GM19238 (cell line): ENCODE measurements around the gene NUDT14.

ENCODE experiments used
- DNase-seq: peaks from one replicate; pipeline ENCODE4 v3.0.0; 2011; ENCODE audit warnings: low spot score; ENCODE audit not compliant: insufficient read length

Gene NUDT14

GRCh38 chr14:105136401-105137322 is 44.5 kb downstream of the NUDT14 start:
- no peak for DNase-seq

- no peak for DNase-seq
Observed at GRCh38 chr14:105135700-105136395, 45.3 kb downstream of the NUDT14 start.

- no peak for DNase-seq
Observed at GRCh38 chr14:105132921-105133654, 48.0 kb downstream of the NUDT14 start.

GRCh38 chr14:105131241-105131640 is 49.9 kb downstream of the NUDT14 start:
- no peak for DNase-seq

GRCh38 chr14:105128059-105128458 is 53.1 kb downstream of the NUDT14 start:
- DNase-seq = no peak

- DNase-seq = no peak
Observed at GRCh38 chr14:105126981-105127329, 54.2 kb downstream of the NUDT14 start.

- no peak for DNase-seq
Observed at GRCh38 chr14:105126126-105126980, 54.8 kb downstream of the NUDT14 start.

- no peak for DNase-seq
Observed at GRCh38 chr14:105124823-105125222, 56.3 kb downstream of the NUDT14 start.

GRCh38 chr14:105123981-105124765 is 56.9 kb downstream of the NUDT14 start:
- DNase-seq = no peak

GRCh38 chr14:105123064-105123665 is 57.9 kb downstream of the NUDT14 start:
- DNase-seq = no peak
